ENCODE results near the gene FBXO31. TPM values are rescaled to one million over a fixed set of nuclear protein-coding genes. Genes with fewer than 3 reads are reported as not detected.

FBXO31 gene
- polyA plus RNA-seq, 1 donor = 29.3 TPM

GRCh38 chr16:87305505-87306391 is 77.8 kb downstream of the FBXO31 start:
- DNase-seq = no peak

- DNase-seq = no peak
Measured at GRCh38 chr16:87304951-87305350, 78.6 kb downstream of the FBXO31 start.

- DNase-seq = no peak
Measured at GRCh38 chr16:87303962-87304521, 79.5 kb downstream of the FBXO31 start.

GRCh38 chr16:87303431-87303930 is 80.1 kb downstream of the FBXO31 start:
- DNase-seq = no peak

GRCh38 chr16:87298857-87299465 is 84.6 kb downstream of the FBXO31 start:
- no peak for DNase-seq

GRCh38 chr16:87297918-87298631 is 85.5 kb downstream of the FBXO31 start:
- DNase-seq = no peak

- no peak for DNase-seq
Measured at GRCh38 chr16:87297407-87297806, 86.2 kb downstream of the FBXO31 start.

- no peak for DNase-seq
Measured at GRCh38 chr16:87295661-87296531, 87.7 kb downstream of the FBXO31 start.

GRCh38 chr16:87295259-87295658 is 88.3 kb downstream of the FBXO31 start:
- no peak for DNase-seq

- no peak for DNase-seq
Measured at GRCh38 chr16:87293990-87294389, 89.6 kb downstream of the FBXO31 start.

- DNase-seq = no peak
Measured at GRCh38 chr16:87291944-87292343, 91.6 kb downstream of the FBXO31 start.

GRCh38 chr16:87288753-87289362 is 94.7 kb downstream of the FBXO31 start:
- DNase-seq = peak; percentile 51

- DNase-seq = no peak
Measured at GRCh38 chr16:87286839-87287626, 96.5 kb downstream of the FBXO31 start.

GRCh38 chr16:87284183-87284582 is 99.4 kb downstream of the FBXO31 start:
- no peak for DNase-seq

GRCh38 chr16:87279094-87279658 is 104.4 kb downstream of the FBXO31 start:
- DNase-seq = no peak

GRCh38 chr16:87278191-87279093 is 105.1 kb downstream of the FBXO31 start:
- peak; percentile 82 for DNase-seq

Measured in hindlimb muscle (tissue), 1 donor.